A549 (cell line): Measurements from ENCODE around the gene CCDC60. TPM values are rescaled to one million over a fixed set of nuclear protein-coding genes. Genes with fewer than 3 reads are reported as not detected.

Experiments used
- ATAC-seq, 2 experiments: fragments of 200-7000 bp in 1 of 2; fragments of >200 bp in 1 of 2; cut with Nextera tagmentation in 1 of 2; cut with Tn5 transposase in 1 of 2; 3 replicates each; pipeline versions ENCODE4 v1.8.0 to v1.9.1; 2018 to 2020; ENCODE audit warnings: mild to moderate bottlenecking in 1 of 2, moderate library complexity in 1 of 2
- CTCF ChIA-PET: fragments of 300-600 bp; sonication (Branson Sonifier 250); formaldehyde crosslinking; extraction: SDS; loops from one replicate; lab custom pipeline; 2021; ENCODE audit warnings: antibody characterized with exemption, inconsistent platforms; lab: Yijun Ruan, JAX
- POLR2A ChIA-PET: fragments of 350-600 bp; formaldehyde crosslinking; extraction: SDS; loops from one replicate; lab custom pipeline; 2021; ENCODE audit warnings: antibody characterized with exemption, inconsistent platforms; lab: Yijun Ruan, JAX
- DNase-seq, 2 experiments: peaks; one replicate each; pipeline versions ENCODE4 v3.0.0 to v3.0.0-alpha.2; 2011 to 2016; ENCODE audit warnings: low read depth in 1 of 2, low spot score in 1 of 2
- FAIRE-seq: peaks from 2 replicates; lab custom pipeline; 2011; peaks lifted over from hg19 to GRCh38; lab: Jason Lieb, UNC
- H3K27ac ChIP-seq, 2 experiments: fragments of >200 bp; sonication (Bioruptor Twin); formaldehyde crosslinking; 3 replicates each; pipeline ENCODE4 v1.5.1; 2016 to 2017
- H3K4me1 ChIP-seq: fragments of >200 bp; sonication (Bioruptor Twin); formaldehyde crosslinking; 3 replicates; pipeline ENCODE4 v1.6.1; 2016
- H3K4me2 ChIP-seq: fragments of >200 bp; sonication (Bioruptor Twin); formaldehyde crosslinking; 3 replicates; pipeline ENCODE4 v1.6.1; 2016
- H3K4me3 ChIP-seq: fragments of >200 bp; sonication (Bioruptor Twin); formaldehyde crosslinking; 3 replicates; pipeline ENCODE4 v1.5.1; 2016
- H3K9me3 ChIP-seq: fragments of >200 bp; sonication (Bioruptor Twin); formaldehyde crosslinking; 3 replicates; pipeline ENCODE4 v1.6.1; 2016
- BCL3 ChIP-seq: fragments of >200 bp; sonication (Bioruptor Twin); formaldehyde crosslinking; IDR thresholded peaks from 3 replicates; pipeline ENCODE4 v1.6.1; 2016
- BHLHE40 ChIP-seq: IDR thresholded peaks from 2 replicates; pipeline ENCODE4 v1.6.1; 2012; ENCODE audit warnings: low read depth, low read length, inconsistent platforms
- CBX2 ChIP-seq: fragments of 200-600 bp; sonication (generic); IDR thresholded peaks from 2 replicates; pipeline ENCODE4 v1.6.1; 2016; ENCODE audit warnings: low read depth, mild to moderate bottlenecking, borderline replicate concordance
- CEBPB ChIP-seq, 2 experiments: fragments of >200 bp in 1 of 2; sonication (Bioruptor Twin) in 1 of 2; formaldehyde crosslinking in 1 of 2; IDR thresholded peaks; 2 replicates each; pipeline ENCODE4 v1.6.1; 2012 to 2016
- CHD2 ChIP-seq: fragments of 150-350 bp; IDR thresholded peaks from 2 replicates; pipeline ENCODE4 v1.6.1; 2014; ENCODE audit warnings: low read length; ENCODE audit not compliant: partially characterized antibody
- EHF ChIP-seq: fragments of 250-450 bp; sonication (Bioruptor Pico); IDR thresholded peaks from 2 replicates; pipeline ENCODE4 v1.5.0; 2020; ENCODE audit warnings: mild to moderate bottlenecking
- EP300 ChIP-seq, 2 experiments: fragments of >200 bp; sonication (Bioruptor Twin); formaldehyde crosslinking; IDR thresholded peaks; 2 replicates in 1 of 2; 3 replicates in 1 of 2; pipeline ENCODE4 v1.6.1; 2016 to 2017
- ESRRA ChIP-seq: fragments of 150-350 bp; IDR thresholded peaks from 2 replicates; pipeline ENCODE4 v1.6.1; 2014; ENCODE audit warnings: mild to moderate bottlenecking, low read length, borderline replicate concordance
- FOSB ChIP-seq: fragments of 250-450 bp; sonication (Bioruptor Pico); IDR thresholded peaks from 2 replicates; pipeline ENCODE4 v1.5.0; 2020; ENCODE audit warnings: mild to moderate bottlenecking, moderate library complexity
- FOSL2 ChIP-seq, 2 experiments: fragments of 450-650 bp in 1 of 2; fragments of >200 bp in 1 of 2; sonication (Bioruptor Twin) in 1 of 2; formaldehyde crosslinking; IDR thresholded peaks; 2 replicates each; pipeline versions ENCODE4 v1.5.0 to v1.6.1; 2016 to 2020; ENCODE audit warnings: mild to moderate bottlenecking in 1 of 2, moderate library complexity in 1 of 2
- GATA3 ChIP-seq: IDR thresholded peaks from 2 replicates; pipeline ENCODE4 v1.6.1; 2012; ENCODE audit warnings: borderline replicate concordance
- HMGXB4 ChIP-seq: fragments of 250-450 bp; sonication (Bioruptor Pico); IDR thresholded peaks from 2 replicates; pipeline ENCODE4 v1.5.0; 2021; ENCODE audit warnings: mild to moderate bottlenecking, moderate library complexity, borderline replicate concordance
- HOXB13 ChIP-seq: fragments of 250-450 bp; sonication (Bioruptor Pico); IDR thresholded peaks from 2 replicates; pipeline ENCODE4 v1.5.0; 2020; ENCODE audit warnings: low read depth, mild to moderate bottlenecking, moderate library complexity
- JUN ChIP-seq, 2 experiments: fragments of >200 bp; sonication (Bioruptor Twin); formaldehyde crosslinking; IDR thresholded peaks; 2 replicates in 1 of 2; 3 replicates in 1 of 2; pipeline ENCODE4 v1.6.1; 2016 to 2017
- JUNB ChIP-seq: fragments of >200 bp; sonication (Bioruptor Twin); formaldehyde crosslinking; IDR thresholded peaks from 2 replicates; pipeline ENCODE4 v1.6.1; 2016
- NFE2L2 ChIP-seq: fragments of 150-350 bp; conservative IDR thresholded peaks from 2 replicates; pipeline ENCODE4 v1.6.1; 2014; ENCODE audit warnings: low read length
- NR3C1 ChIP-seq: fragments of >200 bp; sonication (Bioruptor Twin); formaldehyde crosslinking; IDR thresholded peaks from 3 replicates; pipeline ENCODE4 v1.6.1; 2017
- PBX3 ChIP-seq: IDR thresholded peaks from 2 replicates; pipeline ENCODE4 v1.6.1; 2012
- POLR2A ChIP-seq: IDR thresholded peaks from 2 replicates; pipeline ENCODE4 v1.6.1; 2012; ENCODE audit warnings: mild to moderate bottlenecking, low read length
- REST ChIP-seq: fragments of 200-600 bp; sonication (generic); IDR thresholded peaks from 2 replicates; pipeline ENCODE4 v1.6.1; 2016; ENCODE audit warnings: antibody characterized with exemption, mild to moderate bottlenecking, moderate library complexity
- RFX5 ChIP-seq: fragments of 450-650 bp; IDR thresholded peaks from 2 replicates; pipeline ENCODE4 v1.7.1; 2014; ENCODE audit warnings: antibody characterized with exemption, mild to moderate bottlenecking, moderate library complexity
- TFCP2L1 ChIP-seq: fragments of 250-450 bp; sonication (Bioruptor Pico); IDR thresholded peaks from 2 replicates; pipeline ENCODE4 v1.5.0; 2021; ENCODE audit warnings: mild to moderate bottlenecking
- TP53 ChIP-seq: fragments of 250-450 bp; sonication (Bioruptor Pico); IDR thresholded peaks from 2 replicates; pipeline ENCODE4 v1.5.0; 2021; ENCODE audit warnings: mild to moderate bottlenecking, moderate library complexity
- USF2 ChIP-seq: fragments of 450-650 bp; IDR thresholded peaks from 2 replicates; pipeline ENCODE4 v1.6.1; 2014; ENCODE audit warnings: antibody characterized with exemption
- ZC3H11A ChIP-seq: fragments of 450-650 bp; IDR thresholded peaks from 2 replicates; pipeline ENCODE4 v1.6.1; 2014; ENCODE audit warnings: antibody characterized with exemption, mild to moderate bottlenecking
- ZFP36 ChIP-seq: fragments of 450-650 bp; IDR thresholded peaks from 2 replicates; pipeline ENCODE4 v1.6.1; 2014; ENCODE audit warnings: borderline replicate concordance; ENCODE audit not compliant: partially characterized antibody
- ZSCAN20 ChIP-seq: fragments of 250-450 bp; sonication (Bioruptor Pico); IDR thresholded peaks from 2 replicates; pipeline ENCODE4 v1.8.0; 2022; ENCODE audit warnings: mild to moderate bottlenecking, moderate library complexity
- WGBS: methylation state at CpG from one replicate; pipeline ENCODE4 v1.1.6; 2017; ENCODE audit errors: missing lambda C conversion rate; 5-methylcytosine and 5-hydroxymethylcytosine counted together
- polyA plus RNA-seq, 4 experiments: library from polyadenylated mRNA; depleted of rRNA in 3 of 4; stranded (reverse); fragments of >200 nt; fragmentation: RNase III in 1 of 4; extraction: RNeasy Plus Mini Kit Qiagen cat#74134 plus additional on column Dnase treatment in 1 of 4; gene quantifications; 2 replicates in 3 of 4; 3 replicates in 1 of 4; pipeline ENCODE4 v1.2.3, GENCODE V29; 2011 to 2017

The CCDC60 gene
- polyA plus RNA-seq, 2 of the 4 experiments (the other 2 are of a cell fraction) = 0.09 TPM; not detected in 1

GRCh38 chr12:119322301-119322723 is 12.2 kb upstream of the CCDC60 start:
- no peak for ATAC-seq
- Histone ChIP-seq H3K9me3 (no peaks in the 10 kb centered on the region), H3K4me1 (no peaks in the 10 kb centered on the region), H3K27ac (no peak overlapping the region), H3K4me2 (no peak overlapping the region), H3K4me3 (no peak overlapping the region)
- ChIA-PET CTCF (no interaction called here), POLR2A (no interaction called here)
- FAIRE-seq = no peak
- no peak for DNase-seq
- no peak for TF ChIP-seq JUN (IDR thresholded peaks at IDR 0.05)
- no peak for TF ChIP-seq POLR2A
- TF ChIP-seq JUNB = no peak
- no peak for TF ChIP-seq NFE2L2
- no peak for TF ChIP-seq ZC3H11A
- no peak for TF ChIP-seq BCL3
- no peak for TF ChIP-seq PBX3
- TF ChIP-seq EHF (CRISPR knock-in tag) = no peak
- TF ChIP-seq USF2 = no peak
- no peak for TF ChIP-seq TFCP2L1 (CRISPR knock-in tag)
- TF ChIP-seq FOSL2 (IDR thresholded peaks at IDR 0.05) = no peak
- no peak for TF ChIP-seq FOSL2 (CRISPR knock-in tag; IDR thresholded peaks at IDR 0.05)
- TF ChIP-seq GATA3 = no peak
- no peak for TF ChIP-seq HMGXB4 (CRISPR knock-in tag)
- TF ChIP-seq BHLHE40 = no peak
- WGBS = 25% methylated on average over 7 of the region's 7 CpGs

- no peak for FAIRE-seq
- ChIA-PET POLR2A (no interaction called here), CTCF (interaction anchor here (0.6 kb wide), 1 partner anchor 12 kb away, joined by 3 read pairs; no protein-coding TSS in a partner anchor)
- no peaks in the 10 kb centered on the region for H3K4me1 ChIP-seq
- H3K4me3 ChIP-seq = no peak overlapping the region
- no peak overlapping the region for H3K4me2 ChIP-seq
- H3K9me3 ChIP-seq = no peaks in the 10 kb centered on the region
- DNase-seq = no peak
- 3% methylated on average over 1 of the region's 1 CpG for WGBS
- H3K27ac ChIP-seq = no peak overlapping the region
- ATAC-seq = no peak
- TF ChIP-seq TP53 (CRISPR knock-in tag) (no peak), TFCP2L1 (CRISPR knock-in tag) (no peak), HOXB13 (CRISPR knock-in tag) (no peak), HMGXB4 (CRISPR knock-in tag) (no peak), CBX2 (no peak), CEBPB (IDR thresholded peaks at IDR 0.05) (no peak), FOSB (no peak), EP300 (IDR thresholded peaks at IDR 0.05) (no peak), ZFP36 (no peak), REST (no peak), NR3C1 (no peak), JUN (IDR thresholded peaks at IDR 0.05) (no peak), ZSCAN20 (CRISPR knock-in tag) (no peak), BCL3 (no peak), ESRRA (no peak), RFX5 (no peak), POLR2A (no peak), CHD2 (no peak)
Measured at GRCh38 chr12:119325813-119326212, 8.7 kb upstream of the CCDC60 start.
